Coronary artery (tissue), 2 donors: ENCODE data around the gene DIP2C.
"Not testable (repeated sequence)": the region's sequence is repeated elsewhere in the genome, so short reads cannot be mapped to it uniquely, and the experiment has no call there.

ENCODE experiments used
- DNase-seq: peaks from one replicate; pipeline ENCODE4 v3.0.0-alpha.2; 2017; ENCODE audit warnings: low spot score
- H3K27ac ChIP-seq, 2 donors: fragments of 200-600 bp; sonication (generic); one replicate each; pipeline ENCODE4 v1.5.1; 2016 to 2019
- H3K4me3 ChIP-seq: fragments of 200-600 bp; sonication (generic); 2 replicates; pipeline ENCODE4 v1.5.1; 2016; ENCODE audit warnings: mild to moderate bottlenecking, moderate library complexity
- CTCF ChIP-seq: fragments of 200-600 bp; sonication (generic); IDR thresholded peaks from one replicate; pipeline ENCODE4 v1.5.1; 2019; ENCODE audit warnings: antibody characterized with exemption

The DIP2C gene

GRCh38 chr10:350981-351501 lies 338.4 kb downstream of the DIP2C start:
- Histone ChIP-seq H3K4me3 (no peak overlapping the region), H3K27ac (no peak overlapping the region)
- TF ChIP-seq CTCF = no peak
- no peak for DNase-seq

GRCh38 chr10:349081-349480 lies 340.4 kb downstream of the DIP2C start:
- Histone ChIP-seq H3K27ac (no peak overlapping the region), H3K4me3 (no peak overlapping the region)
- no peak for DNase-seq
- no peak for TF ChIP-seq CTCF

GRCh38 chr10:348456-348855 lies 341.0 kb downstream of the DIP2C start:
- no peak for DNase-seq
- no peak overlapping the region for H3K27ac ChIP-seq
- H3K4me3 ChIP-seq = no peak overlapping the region
- no peak for TF ChIP-seq CTCF

GRCh38 chr10:347774-348173 lies 341.7 kb downstream of the DIP2C start:
- not testable (repeated sequence) for H3K27ac ChIP-seq, DNase-seq, H3K4me3 ChIP-seq

- not testable (repeated sequence) for DNase-seq, H3K27ac ChIP-seq, H3K4me3 ChIP-seq
These were observed 342.3 kb downstream of the DIP2C start for GRCh38 chr10:347190-347589.

- Histone ChIP-seq H3K4me3 (no peak overlapping the region), H3K27ac (no peak overlapping the region)
- no peak for TF ChIP-seq CTCF
- DNase-seq = no peak
These were observed 344.8 kb downstream of the DIP2C start for GRCh38 chr10:344582-345200.

- no peak overlapping the region for H3K4me3 ChIP-seq
- no peak overlapping the region for H3K27ac ChIP-seq
- no peak for TF ChIP-seq CTCF
- DNase-seq = no peak
These were observed 345.9 kb downstream of the DIP2C start for GRCh38 chr10:343231-344220.
